Left forelimb (tissue), 1 donor: Measurements from ENCODE around the gene ZNF423.
"Not testable (repeated sequence)": the region's sequence is repeated elsewhere in the genome, so short reads cannot be mapped to it uniquely, and the experiment has no call there.

Source experiments
- DNase-seq: peaks from one replicate; pipeline ENCODE4 v3.0.0-alpha.2; 2018; ENCODE audit warnings: low spot score

ZNF423 gene

GRCh38 chr16:49506058-49507013 is 349.6 kb downstream of the ZNF423 start:
- not testable (repeated sequence) for DNase-seq

GRCh38 chr16:49505556-49505955 is 350.4 kb downstream of the ZNF423 start:
- DNase-seq = no peak

DNA sequence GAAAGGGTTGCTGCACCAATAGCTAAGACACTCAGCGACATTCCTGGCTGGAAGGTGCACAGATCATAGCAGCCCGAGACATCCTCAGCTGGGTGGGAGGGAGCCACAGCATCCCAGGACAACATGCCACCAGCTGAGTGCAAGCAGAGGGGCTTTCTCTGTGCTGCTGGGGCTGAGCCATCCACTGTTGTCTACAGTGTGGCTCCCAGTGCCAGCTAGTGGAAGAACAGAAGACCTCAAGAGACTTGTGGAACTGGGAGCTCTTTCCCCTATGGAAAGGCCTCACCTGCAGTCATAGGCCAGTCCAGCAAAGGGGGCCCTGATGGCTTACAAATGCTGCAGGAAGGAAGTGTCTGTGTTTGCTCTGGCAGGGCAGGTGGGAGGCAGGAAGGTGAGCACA is 351.3 kb downstream of the ZNF423 start:
- no peak for DNase-seq

GRCh38 chr16:49504023-49504364 is 351.9 kb downstream of the ZNF423 start:
- no peak for DNase-seq

DNA sequence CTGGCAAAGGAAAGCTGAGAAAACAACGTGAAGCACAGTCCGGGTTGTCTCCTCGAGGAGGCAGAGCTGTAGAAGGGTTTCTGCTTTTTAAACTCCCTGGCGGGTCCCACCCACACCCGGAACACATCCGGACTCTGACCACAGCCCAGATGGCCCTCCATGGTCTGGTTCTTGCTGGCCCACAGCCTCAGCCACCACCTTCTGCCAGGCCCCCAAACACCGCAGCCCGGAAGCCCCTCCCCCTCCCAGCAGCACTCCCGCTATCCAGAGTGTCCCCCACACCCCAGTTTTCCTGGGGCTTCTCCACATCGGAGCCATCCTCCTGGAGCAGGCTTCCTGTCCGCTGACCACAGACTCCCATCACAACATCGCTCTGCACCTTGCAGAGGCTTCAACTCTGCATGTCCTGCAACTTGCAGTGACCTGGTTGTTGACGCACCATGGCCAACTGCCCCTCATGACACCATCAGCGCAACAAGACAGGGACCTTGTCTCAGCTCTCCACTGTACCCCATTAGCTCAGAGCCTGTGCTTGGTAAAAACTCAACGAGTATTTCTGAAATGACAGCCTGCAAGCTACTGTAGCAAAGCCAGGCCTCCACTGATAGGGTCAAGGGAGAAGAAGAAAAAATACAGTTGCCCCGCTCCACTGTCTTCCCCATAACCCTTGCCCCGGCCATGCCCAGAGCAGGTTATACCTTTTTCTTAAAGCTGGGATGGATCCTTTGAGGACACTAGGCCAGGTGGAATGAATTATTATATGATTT is 352.5 kb downstream of the ZNF423 start:
- no peak for DNase-seq

DNA sequence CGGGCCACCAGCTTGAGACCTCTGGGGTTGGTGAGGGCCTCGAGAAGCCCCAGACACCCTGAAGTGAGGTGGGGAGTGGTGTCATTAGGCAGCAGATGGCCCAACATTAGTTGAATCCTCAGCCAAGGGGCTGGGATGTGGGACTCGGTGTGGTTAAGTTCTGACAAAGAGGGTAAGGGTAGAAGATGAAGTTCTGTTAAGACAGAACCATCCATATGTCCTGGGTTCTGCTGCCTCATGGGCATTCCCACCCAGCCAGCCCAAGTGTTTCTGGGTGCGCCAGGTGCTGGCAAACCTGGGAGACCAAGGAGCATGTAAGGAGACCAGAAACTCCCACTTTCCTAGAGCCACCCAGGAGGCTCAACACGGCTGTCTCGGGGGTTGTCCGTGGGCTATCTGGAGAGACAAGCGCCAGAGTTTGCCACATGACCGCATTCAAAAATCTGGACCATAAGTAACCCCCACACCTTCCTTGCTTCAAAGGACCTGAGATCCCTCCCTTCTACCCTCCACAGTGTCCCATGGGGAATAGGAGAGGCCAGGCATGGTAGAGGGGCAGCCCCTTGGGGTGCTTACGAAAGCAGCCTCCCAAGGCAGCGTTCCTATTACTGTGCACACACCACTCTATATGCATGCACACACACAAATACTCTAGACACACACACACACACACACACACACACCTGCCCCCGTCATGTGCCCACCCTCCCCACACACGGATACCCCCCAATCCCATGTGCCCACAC is 353.6 kb downstream of the ZNF423 start:
- DNase-seq = no peak

DNA sequence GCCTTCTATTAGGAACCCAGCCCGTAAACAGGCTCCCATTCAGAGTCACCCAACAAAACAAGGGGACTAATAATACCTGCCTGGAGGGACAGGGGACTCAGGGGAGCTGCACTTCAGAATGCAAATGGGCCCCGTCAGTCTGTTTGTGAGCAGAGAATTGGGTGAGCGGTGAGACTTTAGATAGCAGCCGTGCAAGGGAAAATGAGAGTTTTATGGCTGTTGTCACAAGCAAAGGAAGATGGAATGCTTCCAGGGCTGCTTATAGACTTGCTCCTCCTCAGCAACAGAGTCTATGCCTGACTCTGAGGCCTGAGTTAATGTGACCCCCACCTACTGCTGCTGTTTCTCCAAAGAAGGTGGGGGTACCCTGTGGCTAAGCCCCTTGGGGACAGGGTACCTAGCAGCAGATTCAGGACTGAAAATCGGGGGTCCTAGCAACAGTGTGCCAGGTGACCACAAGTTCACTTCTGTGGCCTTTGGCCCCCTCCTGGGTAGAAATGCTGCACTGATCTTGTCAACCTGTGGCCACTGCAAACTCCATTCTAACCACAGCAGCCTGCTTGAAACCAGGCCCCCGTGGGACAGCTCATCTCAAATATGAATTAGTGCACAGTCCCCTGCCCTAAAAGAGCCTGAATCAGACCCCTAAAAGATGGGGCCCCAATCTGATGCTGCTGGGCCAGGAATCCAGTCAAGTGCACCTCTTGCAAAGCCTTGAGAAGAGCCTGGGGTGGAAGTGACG is 355.9 kb downstream of the ZNF423 start:
- DNase-seq = peak; percentile 46

DNA sequence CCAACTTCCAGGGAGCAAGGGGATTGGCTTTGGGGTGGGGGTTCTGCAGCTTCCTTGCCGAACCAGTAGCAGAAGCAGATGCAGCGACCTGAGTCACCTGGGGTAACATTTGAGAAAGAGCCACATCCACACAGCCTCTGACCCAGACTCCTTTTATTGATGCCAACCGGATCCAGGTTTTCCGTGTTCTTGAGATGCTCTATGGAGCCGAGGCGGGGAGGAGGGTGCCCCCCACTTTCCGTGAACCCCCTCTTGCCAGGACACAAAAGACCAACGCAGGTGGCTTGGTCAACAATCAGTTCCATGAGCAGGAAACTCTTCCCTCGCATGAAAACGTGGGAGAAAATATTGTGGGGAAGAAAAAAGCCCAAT is 356.5 kb downstream of the ZNF423 start:
- DNase-seq = no peak

DNA sequence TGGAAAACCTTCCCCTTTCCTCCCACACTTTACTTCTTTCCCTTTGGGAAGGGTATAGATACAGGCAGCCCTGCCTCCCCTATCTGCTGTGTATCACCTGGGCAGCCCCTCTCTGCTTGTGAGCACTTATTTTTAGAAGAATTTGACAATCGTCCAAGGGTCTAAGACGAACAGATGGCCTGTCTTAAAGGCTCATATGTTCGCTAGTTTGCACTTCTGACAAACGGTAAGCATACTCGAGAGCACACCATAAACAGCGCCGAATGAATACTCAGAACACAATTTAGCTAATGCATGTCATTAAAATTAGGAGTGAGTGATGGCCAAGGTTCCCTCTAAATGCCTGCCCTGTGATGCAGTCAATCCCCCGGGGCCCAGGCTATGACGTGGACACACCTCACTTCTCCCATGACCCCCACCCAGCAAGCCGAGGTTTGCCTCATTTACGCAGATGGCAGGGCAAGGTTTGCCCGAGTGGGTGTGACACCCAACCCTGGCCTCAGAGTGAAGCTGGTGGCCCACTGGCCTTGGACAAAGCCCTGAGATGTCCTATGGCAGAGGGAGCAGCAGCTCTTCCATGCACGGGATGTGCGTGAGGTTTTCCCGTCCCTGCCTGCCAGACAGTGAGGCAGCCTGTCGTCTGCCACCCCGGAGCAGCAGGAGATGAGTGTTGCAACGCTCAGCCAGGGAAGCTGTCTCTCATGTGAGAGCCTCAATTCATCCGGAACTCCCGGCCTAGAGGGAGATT is 357.1 kb downstream of the ZNF423 start:
- peak; percentile 44 for DNase-seq

GRCh38 chr16:49498264-49498663 is 357.6 kb downstream of the ZNF423 start:
- DNase-seq = peak; percentile 26

GRCh38 chr16:49497466-49497865 is 358.4 kb downstream of the ZNF423 start:
- DNase-seq = peak; percentile 46

DNA sequence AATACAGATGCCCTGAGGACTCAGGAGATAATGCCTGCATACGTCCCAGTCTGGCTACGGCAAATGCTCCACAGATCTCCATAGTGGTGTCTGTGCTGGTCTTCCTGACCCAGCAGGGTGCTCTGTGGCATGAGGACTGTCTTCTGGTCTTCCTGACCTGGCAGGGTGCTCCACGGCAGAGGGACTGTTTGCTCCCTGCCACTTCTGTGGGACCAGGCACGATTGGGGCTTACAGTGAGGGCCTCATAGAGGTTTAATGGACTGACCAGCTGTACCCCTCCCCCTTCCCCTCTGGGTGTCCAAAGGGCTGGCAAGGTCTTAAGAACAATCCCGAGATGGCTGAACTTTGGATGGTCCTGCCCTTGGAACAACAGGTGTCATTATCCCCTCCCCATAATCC is 359.3 kb downstream of the ZNF423 start:
- DNase-seq = peak; percentile 23

- peak; percentile 38 for DNase-seq
These were observed 360.1 kb downstream of the ZNF423 start for GRCh38 chr16:49495596-49496355.

DNA sequence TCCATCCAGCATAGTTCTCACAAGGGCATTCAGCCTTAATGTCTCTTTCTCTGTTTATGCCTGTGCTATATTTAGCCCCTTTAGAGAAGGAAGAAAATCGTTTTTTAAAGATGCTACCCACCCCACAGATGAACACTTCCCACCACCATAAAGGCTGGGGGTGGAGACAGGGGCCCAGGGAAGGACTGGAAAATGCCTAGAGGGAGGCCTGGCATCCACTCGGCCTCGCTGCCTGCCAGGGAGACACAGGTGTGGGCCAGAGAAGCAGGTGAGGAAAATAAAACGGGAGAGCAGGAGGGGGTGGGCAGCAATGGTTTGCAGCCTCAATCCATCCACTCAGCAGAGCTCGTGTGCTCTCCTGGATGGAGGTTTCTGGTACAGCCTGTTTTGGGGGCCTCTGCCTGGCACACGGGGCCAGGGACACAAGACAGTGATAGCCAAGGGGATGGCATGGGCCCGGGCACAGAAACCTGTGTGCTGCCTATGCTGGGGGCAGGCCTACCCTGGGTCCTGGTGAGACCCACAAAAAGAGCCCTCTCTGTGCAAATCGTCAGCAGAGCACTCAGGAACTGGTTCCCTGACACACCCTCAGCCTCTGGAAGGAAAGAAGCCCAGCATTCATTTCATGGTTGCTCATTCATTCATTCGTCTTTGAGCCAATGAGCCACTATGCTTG is 360.9 kb downstream of the ZNF423 start:
- no peak for DNase-seq

DNA sequence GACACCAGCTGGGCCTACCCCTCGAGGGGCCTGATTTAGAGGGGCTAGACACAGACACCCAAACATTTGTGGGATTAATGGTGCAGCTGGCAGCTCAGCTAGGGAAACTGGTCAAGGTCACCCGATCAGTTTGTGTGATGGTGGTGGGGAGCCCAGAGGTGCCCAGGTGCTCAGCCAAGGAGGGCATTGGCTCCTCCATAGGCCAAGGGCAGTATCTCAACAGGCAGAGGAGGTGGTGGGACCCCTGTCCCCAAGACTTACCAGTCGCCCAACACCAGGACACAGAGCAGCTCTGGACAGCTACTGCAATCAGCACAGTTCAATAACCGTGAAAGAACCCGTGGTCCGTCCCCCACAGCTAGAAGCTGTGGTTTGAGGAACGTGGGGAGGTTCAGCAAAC is 361.4 kb downstream of the ZNF423 start:
- DNase-seq = peak; percentile 50

- peak; percentile 49 for DNase-seq
These were observed 362.1 kb downstream of the ZNF423 start for GRCh38 chr16:49493836-49494235.

DNA sequence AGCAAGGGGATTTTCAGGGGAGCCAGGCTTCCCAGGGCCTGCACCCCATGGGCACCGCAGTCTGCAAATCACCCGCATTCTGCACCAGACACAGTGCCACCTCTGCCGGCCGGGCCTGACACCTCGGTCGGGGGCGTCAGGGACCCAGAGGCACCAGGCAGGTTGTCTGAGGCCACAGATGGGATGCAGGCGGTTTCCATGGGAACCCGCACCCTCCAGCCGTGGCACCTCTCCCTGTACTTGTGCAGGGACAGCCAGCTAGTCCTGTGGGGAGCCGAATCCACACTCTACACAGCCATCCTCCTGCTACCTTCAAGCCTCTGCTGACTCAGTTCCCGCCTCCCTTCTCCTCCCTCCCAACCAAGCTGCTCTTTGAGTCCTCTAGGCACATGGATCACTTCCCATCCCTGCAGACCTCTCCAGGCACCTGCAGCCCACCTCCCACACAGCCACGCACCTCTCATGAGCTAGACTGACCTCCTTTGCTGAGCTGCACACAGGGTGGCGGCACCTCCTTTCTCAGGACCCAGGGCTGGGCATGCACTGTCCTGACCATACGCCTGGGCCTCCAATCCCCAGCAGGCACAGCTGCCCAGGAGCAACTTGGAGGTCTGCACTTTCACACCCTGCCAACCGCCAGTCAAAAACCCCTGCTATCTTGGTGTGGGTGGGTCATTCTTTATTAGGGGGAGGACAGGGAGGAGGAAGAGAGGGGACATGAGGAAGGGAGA is 362.9 kb downstream of the ZNF423 start:
- DNase-seq = peak; percentile 58

- peak; percentile 82 for DNase-seq
These were observed 363.8 kb downstream of the ZNF423 start for GRCh38 chr16:49491771-49492761.
